ENCODE data around the gene NEDD4L.
"Not testable (repeated sequence)": the region's sequence is repeated elsewhere in the genome, so short reads cannot be mapped to it uniquely, and the experiment has no call there.

The NEDD4L gene

GRCh38 chr18:58373481-58373880 lies 329.5 kb downstream of the NEDD4L start:
- in situ Hi-C loops (cut with MboI; ENCODE audit: low pct_unique_long_range_greater_than_20kb, low sequenced_read_pairs, unreplicated experiment): no loop called here
- TF ChIP-seq CTCF (IDR thresholded peaks at IDR 0.05; ENCODE audit: extremely low read depth, insufficient read depth, missing control alignments): no peak
- DNase-seq (ENCODE audit: low spot score): no peak

GRCh38 chr18:58375051-58375450 lies 331.0 kb downstream of the NEDD4L start:
- DNase-seq (ENCODE audit: low spot score): no peak
- in situ Hi-C loops (cut with MboI; ENCODE audit: low pct_unique_long_range_greater_than_20kb, low sequenced_read_pairs, unreplicated experiment): no loop called here
- TF ChIP-seq CTCF (IDR thresholded peaks at IDR 0.05; ENCODE audit: extremely low read depth, insufficient read depth, missing control alignments): no peak

GRCh38 chr18:58378411-58379379 lies 334.7 kb downstream of the NEDD4L start:
- no peak for TF ChIP-seq CTCF (IDR thresholded peaks at IDR 0.05; ENCODE audit: extremely low read depth, insufficient read depth, missing control alignments)
- in situ Hi-C loops (cut with MboI; ENCODE audit: low pct_unique_long_range_greater_than_20kb, low sequenced_read_pairs, unreplicated experiment): no loop called here
- DNase-seq (ENCODE audit: low spot score): no peak

- no peak for DNase-seq (ENCODE audit: low spot score)
- in situ Hi-C loops (cut with MboI; ENCODE audit: low pct_unique_long_range_greater_than_20kb, low sequenced_read_pairs, unreplicated experiment): no loop called here
- no peak for TF ChIP-seq CTCF (IDR thresholded peaks at IDR 0.05; ENCODE audit: extremely low read depth, insufficient read depth, missing control alignments)
Measured at GRCh38 chr18:58379443-58379842, 335.4 kb downstream of the NEDD4L start.

GRCh38 chr18:58380113-58380512 lies 336.1 kb downstream of the NEDD4L start:
- in situ Hi-C loops (cut with MboI; ENCODE audit: low pct_unique_long_range_greater_than_20kb, low sequenced_read_pairs, unreplicated experiment): not testable (repeated sequence)

GRCh38 chr18:58381676-58382411 lies 337.8 kb downstream of the NEDD4L start:
- DNase-seq (ENCODE audit: low spot score): no peak
- in situ Hi-C loops (cut with MboI; ENCODE audit: low pct_unique_long_range_greater_than_20kb, low sequenced_read_pairs, unreplicated experiment): no loop called here
- no peak for TF ChIP-seq CTCF (IDR thresholded peaks at IDR 0.05; ENCODE audit: extremely low read depth, insufficient read depth, missing control alignments)

More at GRCh38 chr18:58380113-58380512, 336.1 kb downstream of the NEDD4L start:
- DNase-seq (ENCODE audit: low spot score): not testable (repeated sequence)

GRCh38 chr18:58382446-58382845 lies 338.4 kb downstream of the NEDD4L start:
- no peak for TF ChIP-seq CTCF (IDR thresholded peaks at IDR 0.05; ENCODE audit: extremely low read depth, insufficient read depth, missing control alignments)
- DNase-seq (ENCODE audit: low spot score): no peak
- in situ Hi-C loops (cut with MboI; ENCODE audit: low pct_unique_long_range_greater_than_20kb, low sequenced_read_pairs, unreplicated experiment): no loop called here

Data from GM13977 (cell line).